GM20000 (cell line): ENCODE data around the gene SLC35E4.
A peak's percentile ranks its signal among the peaks of the same experiment; 100 is the strongest.

ENCODE experiments used
- DNase-seq: peaks from one replicate; pipeline ENCODE4 v3.0.0; 2012; ENCODE audit warnings: low spot score
- CTCF ChIP-seq: IDR thresholded peaks from 2 replicates; pipeline ENCODE4 v1.5.1; 2012; ENCODE audit warnings: mild to moderate bottlenecking, control low read depth; ENCODE audit errors: extremely low read depth, missing control alignments

The SLC35E4 gene

GRCh38 chr22:30680991-30681770, 45.6 kb downstream of the SLC35E4 start:
- DNase-seq: no peak
- no peak for TF ChIP-seq CTCF

- no peak for TF ChIP-seq CTCF
These were observed 46.2 kb downstream of the SLC35E4 start for GRCh38 chr22:30681831-30682230.

GRCh38 chr22:30685178-30685577, 49.6 kb downstream of the SLC35E4 start:
- DNase-seq: no peak
- no peak for TF ChIP-seq CTCF

More at GRCh38 chr22:30681831-30682230, 46.2 kb downstream of the SLC35E4 start:
- no peak for DNase-seq

GRCh38 chr22:30687358-30687757, 51.8 kb downstream of the SLC35E4 start:
- TF ChIP-seq CTCF: no peak
- no peak for DNase-seq

- no peak for DNase-seq
- no peak for TF ChIP-seq CTCF
These were observed 54.0 kb downstream of the SLC35E4 start for GRCh38 chr22:30689622-30690021.

GRCh38 chr22:30691204-30691603, 55.6 kb downstream of the SLC35E4 start:
- no peak for TF ChIP-seq CTCF
- DNase-seq: no peak

GRCh38 chr22:30694171-30694639, 58.6 kb downstream of the SLC35E4 start:
- TF ChIP-seq CTCF: no peak
- DNase-seq: peak; percentile 67
